Mesothelial cell of epicardium (in vitro differentiated cells): ENCODE data around the gene F2R. TPM values are rescaled to one million over a fixed set of nuclear protein-coding genes. Genes with fewer than 3 reads are reported as not detected.
"Not testable (repeated sequence)": the region's sequence is repeated elsewhere in the genome, so short reads cannot be mapped to it uniquely, and the experiment has no call there.

Experiments
- DNase-seq, 2 experiments: peaks; one replicate each; pipeline ENCODE4 v3.0.0; 2021; ENCODE audit warnings: low spot score in 2 of 2; ENCODE audit not compliant: unreplicated experiment in 2 of 2
- H3K27ac Mint-ChIP-seq: 2 replicates; pipeline ENCODE4 v1.8.0; 2021; ENCODE audit warnings: mixed read lengths
- H3K27me3 Mint-ChIP-seq: 2 replicates; pipeline ENCODE4 v1.8.0; 2021; ENCODE audit warnings: low read depth, mixed read lengths
- H3K36me3 Mint-ChIP-seq: 2 replicates; pipeline ENCODE4 v1.8.0; 2021; ENCODE audit warnings: mixed read lengths
- H3K4me1 Mint-ChIP-seq: 2 replicates; pipeline ENCODE4 v1.8.0; 2021; ENCODE audit warnings: mixed read lengths
- H3K4me3 Mint-ChIP-seq: 2 replicates; pipeline ENCODE4 v1.8.0; 2021; ENCODE audit warnings: mild to moderate bottlenecking, moderate library complexity, mixed read lengths
- H3K9me3 Mint-ChIP-seq: 2 replicates; pipeline ENCODE4 v1.8.0; 2021; ENCODE audit warnings: mixed read lengths
- total RNA-seq: library from RNA; stranded (reverse); gene quantifications from 3 replicates; pipeline ENCODE4 v1.2.1, GENCODE V29; 2021
- TF ChIP-seq, protein P1 (sequence below): fragments of 200-600 bp; sonication (generic); IDR thresholded peaks from one replicate; pipeline ENCODE4 v1.5.0; 2021; ENCODE audit warnings: antibody characterized with exemption; ENCODE audit not compliant: unreplicated experiment

The F2R gene
- total RNA-seq, 1 donor from 2014 or later: 35.8 TPM

DNA sequence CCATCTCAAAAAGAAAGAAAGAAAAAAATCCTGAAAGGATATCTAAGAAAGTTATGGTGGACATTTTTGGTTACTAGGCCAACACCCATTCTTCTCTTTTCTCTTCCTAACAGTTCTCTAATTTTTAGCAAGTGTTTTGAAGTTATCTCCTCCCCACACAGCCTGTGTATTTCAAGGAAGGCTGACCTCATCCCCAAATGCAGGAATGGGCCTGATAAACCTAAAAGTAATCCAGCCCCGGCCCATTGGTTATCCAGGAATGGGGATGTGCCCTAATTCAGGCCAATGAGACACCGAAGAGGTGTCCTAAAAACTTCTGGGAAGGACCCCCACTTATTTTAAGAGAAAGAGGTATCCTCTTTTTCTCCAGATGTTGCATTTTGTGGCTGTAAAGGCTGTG is 46.6 kb downstream of the F2R start:
- peaks cover 4% of the 10 kb centered on the region for H3K36me3 Mint-ChIP-seq
- TF ChIP-seq, protein P1, sequence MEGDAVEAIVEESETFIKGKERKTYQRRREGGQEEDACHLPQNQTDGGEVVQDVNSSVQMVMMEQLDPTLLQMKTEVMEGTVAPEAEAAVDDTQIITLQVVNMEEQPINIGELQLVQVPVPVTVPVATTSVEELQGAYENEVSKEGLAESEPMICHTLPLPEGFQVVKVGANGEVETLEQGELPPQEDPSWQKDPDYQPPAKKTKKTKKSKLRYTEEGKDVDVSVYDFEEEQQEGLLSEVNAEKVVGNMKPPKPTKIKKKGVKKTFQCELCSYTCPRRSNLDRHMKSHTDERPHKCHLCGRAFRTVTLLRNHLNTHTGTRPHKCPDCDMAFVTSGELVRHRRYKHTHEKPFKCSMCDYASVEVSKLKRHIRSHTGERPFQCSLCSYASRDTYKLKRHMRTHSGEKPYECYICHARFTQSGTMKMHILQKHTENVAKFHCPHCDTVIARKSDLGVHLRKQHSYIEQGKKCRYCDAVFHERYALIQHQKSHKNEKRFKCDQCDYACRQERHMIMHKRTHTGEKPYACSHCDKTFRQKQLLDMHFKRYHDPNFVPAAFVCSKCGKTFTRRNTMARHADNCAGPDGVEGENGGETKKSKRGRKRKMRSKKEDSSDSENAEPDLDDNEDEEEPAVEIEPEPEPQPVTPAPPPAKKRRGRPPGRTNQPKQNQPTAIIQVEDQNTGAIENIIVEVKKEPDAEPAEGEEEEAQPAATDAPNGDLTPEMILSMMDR: no peak
- H3K27me3 Mint-ChIP-seq: no peaks in the 10 kb centered on the region
- DNase-seq: no peak
- H3K9me3 Mint-ChIP-seq: peaks cover 17% of the 10 kb centered on the region
- no peak overlapping the region for H3K4me3 Mint-ChIP-seq
- no peak overlapping the region for H3K27ac Mint-ChIP-seq
- H3K4me1 Mint-ChIP-seq: peaks cover 8% of the 10 kb centered on the region

DNA sequence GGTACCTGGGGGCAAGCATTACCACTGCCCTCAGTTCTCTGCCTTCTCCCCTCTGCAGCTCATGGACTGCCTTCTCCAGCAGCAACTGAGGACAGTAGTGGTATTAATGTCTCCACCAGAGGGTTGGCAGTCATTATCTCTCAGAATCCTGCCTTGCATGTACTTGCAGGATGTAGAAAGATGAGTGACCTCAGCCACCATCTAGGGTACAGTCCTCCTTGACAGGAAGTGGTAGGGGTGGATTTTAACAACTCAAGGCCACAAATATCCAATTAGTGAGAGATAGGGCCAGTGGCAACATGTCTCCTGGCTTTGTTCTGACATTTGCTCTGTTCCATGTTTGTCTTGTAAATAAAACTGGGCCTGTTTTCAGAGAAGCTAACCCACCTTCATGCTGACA is 47.2 kb downstream of the F2R start:
- no peak overlapping the region for H3K4me3 Mint-ChIP-seq
- H3K27ac Mint-ChIP-seq: no peak overlapping the region
- peaks cover 8% of the 10 kb centered on the region for H3K4me1 Mint-ChIP-seq
- H3K27me3 Mint-ChIP-seq: no peaks in the 10 kb centered on the region
- DNase-seq: no peak
- peaks cover 4% of the 10 kb centered on the region for H3K36me3 Mint-ChIP-seq
- peaks cover 17% of the 10 kb centered on the region for H3K9me3 Mint-ChIP-seq
- TF ChIP-seq, protein P1: no peak

DNA sequence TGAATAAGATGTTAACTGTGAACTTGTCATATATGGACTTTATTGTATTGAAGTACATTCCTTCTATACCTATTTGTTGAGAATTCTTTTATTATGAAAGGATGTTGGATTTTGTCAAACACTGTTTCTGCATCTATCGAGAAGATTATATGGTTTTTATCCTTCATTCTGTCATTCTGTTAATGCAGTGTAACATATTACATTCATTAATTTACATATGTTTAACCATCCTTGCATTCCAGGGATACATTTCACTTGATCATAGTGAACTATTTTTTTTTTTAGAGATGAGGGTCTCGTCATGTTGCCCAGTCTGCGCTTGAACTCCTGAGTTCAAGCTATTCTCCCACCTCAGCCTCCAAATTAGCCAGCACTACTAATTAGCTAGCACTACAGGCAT is 48.4 kb downstream of the F2R start:
- DNase-seq: no peak
- Mint-ChIP-seq H3K27ac (no peak overlapping the region), H3K36me3 (peaks cover 4% of the 10 kb centered on the region), H3K27me3 (no peaks in the 10 kb centered on the region), H3K9me3 (peaks cover 17% of the 10 kb centered on the region), H3K4me1 (peaks cover 1% of the 10 kb centered on the region), H3K4me3 (no peak overlapping the region)
- TF ChIP-seq, protein P1: no peak

DNA sequence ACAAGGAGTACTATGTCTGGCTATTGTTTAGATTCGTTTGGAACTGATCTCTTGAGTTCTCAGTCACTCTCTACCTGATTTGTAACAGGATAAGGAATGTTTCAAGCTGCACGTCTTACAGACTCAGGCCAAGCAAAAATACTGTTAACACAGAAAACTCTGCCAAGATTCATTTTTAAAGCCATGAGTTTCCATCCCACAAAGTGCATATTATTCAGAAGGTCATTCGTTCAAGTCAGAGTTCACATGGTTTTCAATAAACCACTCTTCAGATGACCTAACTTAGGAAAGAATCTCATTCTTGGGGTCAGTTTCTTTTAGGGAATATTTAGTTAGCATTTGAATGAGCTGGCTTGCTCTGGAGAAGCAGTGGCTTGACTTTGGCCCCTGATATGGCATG is 49.3 kb downstream of the F2R start:
- H3K27ac Mint-ChIP-seq: no peak overlapping the region
- H3K4me1 Mint-ChIP-seq: peaks cover 1% of the 10 kb centered on the region
- H3K4me3 Mint-ChIP-seq: no peak overlapping the region
- DNase-seq: no peak
- TF ChIP-seq, protein P1: no peak
- H3K9me3 Mint-ChIP-seq: peaks cover 17% of the 10 kb centered on the region
- H3K36me3 Mint-ChIP-seq: peaks cover 4% of the 10 kb centered on the region
- H3K27me3 Mint-ChIP-seq: no peaks in the 10 kb centered on the region

DNA sequence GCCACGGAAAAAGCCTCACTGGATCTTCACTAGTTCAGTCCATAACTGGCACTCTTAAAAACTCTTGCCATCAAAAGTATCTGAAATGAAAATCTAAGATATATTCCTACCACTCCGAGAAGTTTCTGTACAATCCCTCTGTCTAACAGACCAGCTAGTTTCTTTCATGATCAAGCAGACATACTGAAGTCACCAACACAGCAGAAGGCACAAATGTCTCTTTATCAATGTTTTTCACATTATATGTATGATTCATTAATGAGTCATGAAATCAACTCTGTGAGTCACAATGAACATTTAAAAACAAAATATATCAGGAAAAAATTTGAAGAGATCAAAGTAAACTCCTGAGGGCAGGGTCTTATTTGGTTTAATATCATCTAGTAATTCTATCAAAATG is 50.8 kb downstream of the F2R start:
- TF ChIP-seq, protein P1: no peak
- Mint-ChIP-seq H3K27ac (no peak overlapping the region), H3K4me3 (no peak overlapping the region), H3K36me3 (peaks cover 4% of the 10 kb centered on the region), H3K9me3 (peaks cover 17% of the 10 kb centered on the region), H3K27me3 (no peaks in the 10 kb centered on the region), H3K4me1 (peaks cover 7% of the 10 kb centered on the region)
- no peak for DNase-seq

DNA sequence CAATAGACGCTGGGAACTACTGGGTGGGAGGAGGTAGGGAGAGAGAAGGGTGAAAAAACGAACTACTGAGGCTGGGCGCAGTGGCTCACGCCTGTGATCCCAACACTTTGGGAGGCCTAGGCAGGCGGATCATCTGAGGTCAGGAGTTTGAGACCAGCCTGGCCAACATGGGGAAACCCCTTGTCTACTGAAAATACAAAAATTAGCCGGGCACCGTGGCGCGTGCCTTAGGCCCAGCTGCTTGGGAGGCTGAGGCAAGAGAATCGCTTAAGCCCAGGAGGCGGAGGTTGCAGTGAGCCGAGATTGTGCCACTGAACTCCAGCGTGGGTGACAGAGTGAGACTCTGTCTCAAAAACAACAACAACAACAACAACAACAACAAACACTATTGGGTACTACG is 55.1 kb downstream of the F2R start:
- not testable (repeated sequence) for H3K27ac Mint-ChIP-seq, H3K36me3 Mint-ChIP-seq, H3K9me3 Mint-ChIP-seq, H3K27me3 Mint-ChIP-seq, H3K4me3 Mint-ChIP-seq, DNase-seq
- H3K4me1 Mint-ChIP-seq: peaks cover 17% of the 10 kb centered on the region
